ENCODE results near the gene TENT4B.

Gene TENT4B

DNA sequence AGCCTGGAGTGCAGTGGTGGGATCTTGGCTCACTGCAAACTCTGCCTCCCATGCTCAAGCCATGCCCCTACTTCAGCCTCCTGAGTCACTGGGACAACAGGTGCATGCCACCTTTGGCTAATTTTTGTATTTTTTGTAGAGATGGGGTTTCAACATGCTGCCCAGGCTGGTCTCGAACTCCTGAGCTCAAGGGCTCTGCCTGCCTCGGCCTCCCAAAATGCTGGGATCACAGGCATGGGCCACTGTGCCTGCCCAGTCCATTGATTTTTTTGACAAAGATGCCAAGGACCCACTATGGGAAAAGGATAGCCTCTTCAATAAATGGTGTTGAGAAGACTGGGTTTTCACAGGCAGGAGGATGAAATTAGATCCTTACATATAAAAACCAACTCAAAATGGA lies 102.4 kb downstream of the TENT4B start:
- Histone ChIP-seq H3K36me3 (ENCODE audit: insufficient read depth, low read length) (no peaks in the 10 kb centered on the region), H3K79me2 (ENCODE audit: control insufficient read depth, insufficient read depth, low read length, unreplicated experiment) (peaks cover 6% of the 10 kb centered on the region), H3K4me1 (ENCODE audit: control insufficient read depth, insufficient read depth, low read length, unreplicated experiment) (peaks cover 41% of the 10 kb centered on the region), H3K27ac (ENCODE audit: low read depth, low read length) (no peak overlapping the region), H2AFZ (ENCODE audit: low read length, unreplicated experiment) (no peak overlapping the region), H3K27me3 (ENCODE audit: insufficient read depth, low read length) (no peaks in the 10 kb centered on the region), H3K4me3 (ENCODE audit: low read depth, low read length) (no peak overlapping the region)

GRCh38 chr16:50256604-50257003 lies 103.5 kb downstream of the TENT4B start:
- Histone ChIP-seq H3K4me1 (ENCODE audit: control insufficient read depth, insufficient read depth, low read length, unreplicated experiment) (peaks cover 30% of the 10 kb centered on the region), H3K36me3 (ENCODE audit: insufficient read depth, low read length) (no peaks in the 10 kb centered on the region), H3K27me3 (ENCODE audit: insufficient read depth, low read length) (no peaks in the 10 kb centered on the region), H3K27ac (ENCODE audit: low read depth, low read length) (no peak overlapping the region), H2AFZ (ENCODE audit: low read length, unreplicated experiment) (no peak overlapping the region), H3K79me2 (ENCODE audit: control insufficient read depth, insufficient read depth, low read length, unreplicated experiment) (peaks cover 6% of the 10 kb centered on the region), H3K4me3 (ENCODE audit: low read depth, low read length) (no peak overlapping the region)

- H3K27me3 ChIP-seq (ENCODE audit: insufficient read depth, low read length) = no peaks in the 10 kb centered on the region
- H3K4me1 ChIP-seq (ENCODE audit: control insufficient read depth, insufficient read depth, low read length, unreplicated experiment) = peaks cover 17% of the 10 kb centered on the region
- H3K36me3 ChIP-seq (ENCODE audit: insufficient read depth, low read length) = no peaks in the 10 kb centered on the region
- H3K79me2 ChIP-seq (ENCODE audit: control insufficient read depth, insufficient read depth, low read length, unreplicated experiment) = no peaks in the 10 kb centered on the region
- H2AFZ ChIP-seq (ENCODE audit: low read length, unreplicated experiment) = no peak overlapping the region
- no peak overlapping the region for H3K27ac ChIP-seq (ENCODE audit: low read depth, low read length)
- no peak overlapping the region for H3K4me3 ChIP-seq (ENCODE audit: low read depth, low read length)
Measured at GRCh38 chr16:50257876-50258275, 104.8 kb downstream of the TENT4B start.

- Histone ChIP-seq H3K36me3 (ENCODE audit: insufficient read depth, low read length) (no peaks in the 10 kb centered on the region), H3K79me2 (ENCODE audit: control insufficient read depth, insufficient read depth, low read length, unreplicated experiment) (no peaks in the 10 kb centered on the region), H3K4me3 (ENCODE audit: low read depth, low read length) (peak overlapping the region; percentile 18; the same call in 1 of the 2 replicates), H3K27ac (ENCODE audit: low read depth, low read length) (peak overlapping the region; percentile 41), H3K4me1 (ENCODE audit: control insufficient read depth, insufficient read depth, low read length, unreplicated experiment) (peaks cover 21% of the 10 kb centered on the region), H3K27me3 (ENCODE audit: insufficient read depth, low read length) (no peaks in the 10 kb centered on the region), H2AFZ (ENCODE audit: low read length, unreplicated experiment) (peak overlapping the region; percentile 72)
Measured at GRCh38 chr16:50259334-50260205, 106.5 kb downstream of the TENT4B start.

- H3K36me3 ChIP-seq (ENCODE audit: insufficient read depth, low read length) = no peaks in the 10 kb centered on the region
Measured at GRCh38 chr16:50260206-50261159, 107.4 kb downstream of the TENT4B start.

DNA sequence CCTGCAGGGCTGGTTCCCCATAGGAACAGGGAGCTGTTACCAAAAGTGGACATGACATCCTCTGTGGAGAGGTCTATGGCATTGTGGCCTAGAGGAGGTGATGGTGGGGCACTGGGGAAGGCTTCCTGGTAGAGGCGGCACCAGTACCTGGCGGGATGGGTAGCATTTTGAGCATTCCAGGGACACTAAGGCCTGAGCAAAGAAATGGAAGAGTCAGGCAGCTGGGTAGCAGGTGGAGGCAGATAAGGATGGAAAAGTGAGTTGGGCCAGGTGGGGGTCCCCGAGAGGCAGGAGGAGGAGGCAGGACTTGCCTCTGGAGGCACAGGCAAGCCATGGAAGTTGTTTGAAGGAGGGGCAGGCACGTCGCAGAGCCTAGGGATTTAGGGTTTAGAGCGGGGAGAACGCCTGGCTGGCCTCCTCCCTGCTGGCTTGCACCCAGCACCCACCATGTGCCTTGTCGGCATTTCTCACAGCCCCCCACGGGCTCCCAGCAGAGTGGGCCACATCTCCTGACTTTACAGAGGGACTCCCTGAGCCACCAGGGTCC lies 108.1 kb downstream of the TENT4B start:
- Histone ChIP-seq H3K4me3 (ENCODE audit: low read depth, low read length) (no peak overlapping the region), H3K27ac (ENCODE audit: low read depth, low read length) (no peak overlapping the region)

More at GRCh38 chr16:50260206-50261159, 107.4 kb downstream of the TENT4B start:
- Histone ChIP-seq H3K79me2 (ENCODE audit: control insufficient read depth, insufficient read depth, low read length, unreplicated experiment) (no peaks in the 10 kb centered on the region), H3K4me1 (ENCODE audit: control insufficient read depth, insufficient read depth, low read length, unreplicated experiment) (peaks cover 22% of the 10 kb centered on the region), H2AFZ (ENCODE audit: low read length, unreplicated experiment) (no peak overlapping the region), H3K27ac (ENCODE audit: low read depth, low read length) (no peak overlapping the region), H3K27me3 (ENCODE audit: insufficient read depth, low read length) (no peaks in the 10 kb centered on the region), H3K4me3 (ENCODE audit: low read depth, low read length) (no peak overlapping the region)

DNA sequence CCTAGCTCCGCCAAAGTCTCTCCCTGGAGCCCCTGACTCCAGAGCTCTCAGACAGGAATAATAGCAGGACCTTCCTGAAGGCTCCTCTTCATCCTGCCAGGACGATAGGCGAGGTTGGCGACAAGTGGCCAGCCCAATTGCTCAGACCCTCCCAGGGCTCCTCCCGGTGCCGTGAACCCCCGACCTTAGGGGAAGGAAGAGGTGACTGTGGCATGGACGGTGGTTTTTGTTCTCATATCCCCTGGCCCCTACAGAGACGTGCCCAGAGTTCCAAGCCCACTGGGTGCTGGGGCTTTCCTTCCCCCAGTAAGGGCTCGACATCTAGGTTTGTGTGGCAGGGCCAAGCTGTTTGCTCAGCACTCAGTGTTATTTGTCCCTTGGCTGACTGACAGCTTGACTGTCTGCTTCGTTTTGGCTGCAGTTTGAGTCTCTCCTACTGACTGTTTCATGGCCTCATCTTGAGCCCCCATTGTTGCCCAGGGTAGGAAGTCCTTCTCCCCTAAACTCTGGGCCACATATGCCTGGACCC lies 108.7 kb downstream of the TENT4B start:
- Histone ChIP-seq H3K79me2 (ENCODE audit: control insufficient read depth, insufficient read depth, low read length, unreplicated experiment) (peaks cover 4% of the 10 kb centered on the region), H3K27ac (ENCODE audit: low read depth, low read length) (no peak overlapping the region), H3K4me3 (ENCODE audit: low read depth, low read length) (no peak overlapping the region), H3K4me1 (ENCODE audit: control insufficient read depth, insufficient read depth, low read length, unreplicated experiment) (peaks cover 29% of the 10 kb centered on the region), H3K36me3 (ENCODE audit: insufficient read depth, low read length) (no peaks in the 10 kb centered on the region), H3K27me3 (ENCODE audit: insufficient read depth, low read length) (no peaks in the 10 kb centered on the region), H2AFZ (ENCODE audit: low read length, unreplicated experiment) (no peak overlapping the region)

More for the DNA sequence above, 108.1 kb downstream of the TENT4B start:
- Histone ChIP-seq H3K4me1 (ENCODE audit: control insufficient read depth, insufficient read depth, low read length, unreplicated experiment) (peaks cover 29% of the 10 kb centered on the region), H3K79me2 (ENCODE audit: control insufficient read depth, insufficient read depth, low read length, unreplicated experiment) (no peaks in the 10 kb centered on the region), H2AFZ (ENCODE audit: low read length, unreplicated experiment) (no peak overlapping the region), H3K27me3 (ENCODE audit: insufficient read depth, low read length) (no peaks in the 10 kb centered on the region), H3K36me3 (ENCODE audit: insufficient read depth, low read length) (no peaks in the 10 kb centered on the region)

- H3K4me3 ChIP-seq (ENCODE audit: low read depth, low read length) = no peak overlapping the region
- no peak overlapping the region for H2AFZ ChIP-seq (ENCODE audit: low read length, unreplicated experiment)
- H3K79me2 ChIP-seq (ENCODE audit: control insufficient read depth, insufficient read depth, low read length, unreplicated experiment) = peaks cover 19% of the 10 kb centered on the region
- H3K27ac ChIP-seq (ENCODE audit: low read depth, low read length) = no peak overlapping the region
- no peaks in the 10 kb centered on the region for H3K27me3 ChIP-seq (ENCODE audit: insufficient read depth, low read length)
- H3K4me1 ChIP-seq (ENCODE audit: control insufficient read depth, insufficient read depth, low read length, unreplicated experiment) = peaks cover 38% of the 10 kb centered on the region
- H3K36me3 ChIP-seq (ENCODE audit: insufficient read depth, low read length) = no peaks in the 10 kb centered on the region
Measured at GRCh38 chr16:50263060-50263909, 110.2 kb downstream of the TENT4B start.

DNA sequence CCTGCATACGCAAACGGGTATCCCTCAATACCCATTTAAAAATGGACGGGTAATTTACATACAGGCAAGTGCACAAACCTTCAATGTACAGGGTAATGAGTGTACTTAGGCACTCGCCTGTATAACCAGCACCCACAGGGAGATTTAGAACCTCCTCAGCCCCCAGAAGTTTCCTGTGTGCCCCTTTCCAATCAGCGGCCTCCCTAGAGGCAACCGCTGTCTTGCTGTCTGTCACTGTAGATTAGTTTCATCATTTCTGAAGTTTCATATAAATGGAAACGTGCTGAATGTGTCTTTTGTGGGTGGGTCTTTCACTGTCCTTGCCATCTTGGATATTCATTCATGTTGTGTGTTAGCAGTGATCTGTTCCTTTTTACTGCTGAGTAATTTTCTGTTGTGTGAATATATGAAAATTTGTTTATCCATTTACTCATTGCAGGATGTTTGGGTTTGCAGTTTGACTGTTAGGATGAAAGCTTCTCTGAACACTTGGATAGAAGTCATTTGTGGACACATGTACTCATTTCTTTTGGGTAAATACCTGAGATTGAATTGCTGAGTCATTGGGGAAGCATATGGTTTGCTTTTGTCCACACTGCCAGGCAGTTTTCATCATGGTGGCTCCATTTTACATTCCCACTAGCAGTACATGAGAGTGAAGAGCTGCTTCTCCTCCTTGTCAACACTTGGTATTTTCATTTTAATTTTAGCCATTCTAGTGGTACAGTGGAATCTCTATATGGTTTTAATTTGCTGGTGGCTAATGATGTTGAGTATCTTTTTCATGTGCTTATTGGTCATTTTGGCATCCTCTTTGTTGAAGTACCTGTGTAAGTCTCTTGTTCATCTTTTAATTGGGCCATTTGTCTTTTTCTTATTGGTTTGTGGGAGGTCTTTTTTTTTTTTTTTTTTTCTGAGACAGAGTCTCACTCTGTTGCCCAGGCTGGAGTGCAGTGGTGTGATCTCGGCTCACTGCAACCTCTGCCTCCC lies 111.1 kb downstream of the TENT4B start:
- H2AFZ ChIP-seq (ENCODE audit: low read length, unreplicated experiment) = no peak overlapping the region
- peaks cover 31% of the 10 kb centered on the region for H3K4me1 ChIP-seq (ENCODE audit: control insufficient read depth, insufficient read depth, low read length, unreplicated experiment)
- peaks cover 26% of the 10 kb centered on the region for H3K79me2 ChIP-seq (ENCODE audit: control insufficient read depth, insufficient read depth, low read length, unreplicated experiment)
- no peak overlapping the region for H3K4me3 ChIP-seq (ENCODE audit: low read depth, low read length)
- no peaks in the 10 kb centered on the region for H3K36me3 ChIP-seq (ENCODE audit: insufficient read depth, low read length)
- peak overlapping the region; percentile 22; the same call in 1 of the 2 replicates for H3K27ac ChIP-seq (ENCODE audit: low read depth, low read length)
- no peaks in the 10 kb centered on the region for H3K27me3 ChIP-seq (ENCODE audit: insufficient read depth, low read length)
